NCI-H2196 treated with DMSO at 0.1 percent for 48 hours (cell line): ENCODE results near the gene PSG4.
"Not testable (repeated sequence)": the region's sequence is repeated elsewhere in the genome, so short reads cannot be mapped to it uniquely, and the experiment has no call there.

Experiments used
- DNase-seq: peaks from one replicate; lab custom pipeline; 2025; ENCODE audit not compliant: unreplicated experiment; lab: John Stamatoyannopoulos, UW

Gene PSG4

DNA sequence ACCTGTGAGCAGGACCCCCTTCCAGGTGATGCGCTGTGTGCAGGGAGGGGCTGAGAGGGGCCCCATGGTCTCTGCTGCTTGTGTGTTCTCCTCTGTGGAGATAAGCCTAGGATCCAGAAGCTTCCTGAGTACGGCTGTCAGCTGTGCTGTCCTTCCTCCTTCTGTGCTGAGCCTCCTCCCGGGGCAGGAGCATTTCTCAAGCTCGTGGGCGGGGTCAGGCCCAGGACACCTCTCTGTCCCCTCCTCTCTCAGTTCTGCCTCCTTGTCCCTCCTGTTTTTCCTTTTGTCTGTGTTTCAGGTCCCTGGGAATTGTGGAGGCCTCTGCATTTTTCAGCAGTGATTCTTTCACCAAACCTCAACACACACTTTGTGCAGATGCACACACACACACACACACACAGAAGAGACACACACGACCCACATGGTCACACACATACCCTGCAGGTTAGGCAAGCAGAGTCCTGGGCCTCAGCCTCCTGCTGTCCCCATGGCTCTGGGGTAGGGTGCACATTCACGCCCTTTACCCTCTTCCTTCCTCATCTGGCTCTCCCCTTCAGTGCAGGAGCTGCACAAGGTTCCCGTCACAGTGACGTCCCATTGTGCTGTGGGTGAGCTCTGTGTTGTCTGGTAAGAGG lies at the start of gene PSG4:
PSG4 (minus strand) TSS at position 168 of the 635 bp plus-strand sequence; CDS start at position 66, 102 bp downstream.
- not testable (repeated sequence) for DNase-seq

DNA sequence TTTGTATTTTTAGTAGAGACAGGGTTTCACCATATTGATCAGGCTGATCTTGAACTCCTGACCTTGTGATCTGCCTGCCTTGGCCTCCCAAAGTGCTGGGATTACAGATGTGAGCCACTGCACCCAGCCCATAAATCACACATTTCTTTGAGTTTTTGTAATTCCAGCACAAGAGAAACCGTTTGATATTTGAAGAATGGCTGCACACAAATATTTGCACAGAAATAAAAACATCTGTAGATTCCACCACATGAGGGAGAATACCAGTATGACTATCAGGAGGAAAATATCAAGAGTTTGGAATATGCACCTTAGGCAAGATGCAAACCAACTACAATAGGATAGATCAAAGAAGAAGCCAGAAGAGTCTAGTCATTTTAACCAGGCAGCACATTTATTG lies 46.0 kb upstream of the PSG4 start:
- DNase-seq: not testable (repeated sequence)

DNA sequence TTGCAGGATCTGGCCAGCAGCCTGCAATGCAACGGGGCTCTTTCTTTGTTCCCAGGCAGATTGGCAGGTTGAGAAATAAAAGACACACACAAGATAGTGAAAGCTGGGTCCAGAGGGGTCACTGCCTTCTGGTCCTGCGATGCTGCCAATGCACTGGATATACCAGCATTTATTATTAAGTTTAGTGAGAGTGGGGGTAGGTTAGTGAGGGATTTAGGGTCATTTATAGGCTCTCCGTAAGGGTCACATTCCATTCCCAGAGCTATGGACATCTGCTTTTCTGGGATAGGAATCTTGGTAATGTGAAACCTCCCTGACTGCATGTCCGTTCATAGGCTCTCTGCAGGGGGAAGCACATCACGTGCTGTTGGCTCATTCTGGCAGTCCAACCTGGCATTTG lies 44.9 kb upstream of the PSG4 start:
- not testable (repeated sequence) for DNase-seq

DNA sequence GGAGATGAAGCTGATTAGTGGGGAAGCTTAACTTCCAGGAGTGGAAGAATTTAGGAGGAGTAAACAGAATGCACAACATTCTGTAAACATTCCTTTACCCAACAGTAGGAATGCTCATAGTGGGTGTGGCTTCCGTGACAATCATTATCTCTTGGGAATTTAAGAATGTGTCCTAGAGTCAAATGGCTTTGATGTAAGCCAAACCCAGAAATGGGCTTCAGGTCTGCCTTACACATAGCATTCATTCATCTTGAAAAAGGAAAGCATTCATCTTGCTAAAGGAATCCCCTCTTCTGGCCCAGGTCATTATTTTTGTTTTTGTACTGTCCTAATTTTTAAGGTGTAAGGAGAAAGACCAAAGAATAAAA lies 43.2 kb upstream of the PSG4 start:
- DNase-seq: not testable (repeated sequence)

DNA sequence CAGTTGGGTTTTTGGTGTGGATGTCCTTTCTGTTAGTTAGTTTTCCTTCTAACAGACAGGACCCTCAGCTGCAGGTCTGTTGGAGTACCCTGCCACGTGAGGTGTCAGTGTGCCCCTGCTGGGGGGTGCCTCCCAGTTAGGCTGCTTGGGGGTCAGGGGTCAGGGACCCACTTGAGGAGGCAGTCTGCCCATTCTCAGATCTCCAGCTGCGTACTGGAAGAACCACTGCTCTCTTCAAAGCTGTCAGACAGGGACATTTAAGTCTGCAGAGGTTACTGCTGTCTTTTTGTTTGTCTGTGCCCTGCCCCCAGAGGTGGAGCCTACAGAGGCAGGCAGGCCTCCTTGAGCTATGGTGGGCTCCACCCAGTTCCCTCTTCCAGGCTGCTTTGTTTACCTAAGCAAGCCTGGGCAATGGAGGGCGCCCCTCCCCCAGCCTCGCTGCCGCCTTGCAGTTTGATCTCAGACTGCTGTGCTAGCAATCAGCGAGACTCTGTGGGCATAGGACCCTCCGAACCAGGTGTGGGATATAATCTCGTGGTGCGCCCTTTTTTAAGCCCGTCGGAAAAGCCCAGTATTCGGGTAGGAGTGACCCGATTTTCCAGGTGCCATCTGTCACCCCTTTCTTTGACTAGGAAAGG lies 41.9 kb upstream of the PSG4 start:
- not testable (repeated sequence) for DNase-seq

DNA sequence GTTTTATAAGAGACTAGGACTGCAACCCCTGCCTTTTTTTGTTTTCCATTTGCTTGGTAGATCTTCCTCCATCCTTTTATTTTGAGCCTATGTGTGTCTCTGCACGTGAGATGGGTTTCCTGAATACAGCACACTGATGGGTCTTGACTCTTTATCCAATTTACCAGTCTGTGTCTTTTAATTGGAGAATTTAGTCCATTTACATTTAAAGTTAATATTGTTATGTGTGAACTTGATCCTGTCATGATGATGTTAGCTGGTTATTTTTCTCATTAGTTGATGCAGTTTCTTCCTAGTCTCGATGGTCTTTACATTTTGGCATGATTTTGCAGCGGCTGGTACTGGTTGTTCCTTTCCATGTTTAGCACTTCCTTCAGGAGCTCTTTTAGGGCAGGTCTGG lies 40.4 kb upstream of the PSG4 start:
- DNase-seq: not testable (repeated sequence)

DNA sequence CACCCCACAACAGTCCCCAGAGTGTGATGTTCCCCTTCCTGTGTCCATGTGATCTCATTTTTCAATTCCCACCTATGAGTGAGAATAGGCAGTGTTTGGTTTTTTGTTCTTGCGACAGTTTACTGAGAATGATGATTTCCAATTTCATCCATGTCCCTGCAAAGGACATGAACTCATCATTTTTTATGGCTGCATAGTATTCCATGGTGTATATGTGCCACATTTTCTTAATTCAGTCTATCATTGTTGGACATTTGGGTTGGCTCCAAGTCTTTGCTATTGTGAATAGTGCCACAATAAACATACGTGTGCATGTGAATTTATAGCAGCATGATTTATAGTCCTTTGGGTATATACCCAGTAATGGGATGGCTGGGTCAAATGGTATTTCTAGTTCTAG lies 36.8 kb upstream of the PSG4 start:
- not testable (repeated sequence) for DNase-seq

DNA sequence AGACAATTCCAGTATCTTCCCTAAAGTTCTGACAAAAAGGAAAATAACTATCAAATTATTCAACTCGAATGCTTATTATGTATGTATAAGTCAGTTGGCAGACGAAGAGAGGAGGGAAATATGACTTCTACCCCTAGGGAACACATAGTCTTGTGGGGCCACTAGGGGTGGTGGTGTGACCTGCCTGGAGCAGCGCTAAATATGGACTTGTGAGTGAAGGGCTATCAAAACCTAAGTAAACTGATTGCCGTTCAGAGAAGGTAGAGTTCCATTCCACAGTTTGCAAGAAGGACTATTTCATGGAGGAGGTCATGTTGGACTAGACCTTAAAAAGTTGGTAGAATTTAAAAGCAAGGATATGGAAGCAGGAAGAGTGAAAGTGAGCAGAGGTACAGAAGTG lies 32.8 kb upstream of the PSG4 start:
- not testable (repeated sequence) for DNase-seq

DNA sequence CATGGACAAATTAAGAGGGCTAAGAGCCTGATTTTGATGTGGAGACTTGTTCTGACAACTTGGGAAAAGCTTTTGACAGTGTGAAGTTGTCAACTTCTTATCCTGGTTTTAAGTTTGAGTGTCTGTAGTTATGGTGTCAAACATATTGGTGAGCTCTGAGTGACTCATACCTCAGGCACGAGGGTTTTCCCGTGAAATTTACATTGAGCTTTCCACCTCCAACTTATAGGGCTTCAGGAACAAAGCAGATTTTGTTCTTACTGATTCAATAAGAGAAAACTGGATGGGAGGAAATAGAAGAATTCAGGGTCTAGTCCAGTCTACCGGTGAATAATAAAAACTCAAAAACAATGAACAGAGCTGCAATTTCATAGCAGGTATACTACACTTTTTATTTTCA lies 30.2 kb upstream of the PSG4 start:
- DNase-seq: not testable (repeated sequence)

DNA sequence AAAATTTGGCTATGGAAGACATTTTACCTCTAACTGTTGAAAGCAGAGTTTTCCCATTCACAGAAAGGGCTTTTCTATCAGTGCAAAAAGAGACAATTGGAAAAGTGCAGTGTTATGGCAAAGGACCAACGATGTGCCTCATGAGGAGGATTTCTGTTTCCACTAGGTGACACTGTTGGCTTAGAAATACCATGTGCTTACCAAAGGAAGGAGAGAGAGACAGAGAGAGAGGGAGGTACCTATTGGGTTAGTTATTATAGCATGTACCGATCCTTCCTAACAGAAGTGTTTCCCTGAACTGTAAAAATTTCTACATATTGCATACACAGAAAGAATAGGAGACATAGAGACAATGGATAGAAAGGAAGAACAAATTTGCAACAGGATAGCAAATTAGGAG lies 23.9 kb upstream of the PSG4 start:
- DNase-seq: no peak

DNA sequence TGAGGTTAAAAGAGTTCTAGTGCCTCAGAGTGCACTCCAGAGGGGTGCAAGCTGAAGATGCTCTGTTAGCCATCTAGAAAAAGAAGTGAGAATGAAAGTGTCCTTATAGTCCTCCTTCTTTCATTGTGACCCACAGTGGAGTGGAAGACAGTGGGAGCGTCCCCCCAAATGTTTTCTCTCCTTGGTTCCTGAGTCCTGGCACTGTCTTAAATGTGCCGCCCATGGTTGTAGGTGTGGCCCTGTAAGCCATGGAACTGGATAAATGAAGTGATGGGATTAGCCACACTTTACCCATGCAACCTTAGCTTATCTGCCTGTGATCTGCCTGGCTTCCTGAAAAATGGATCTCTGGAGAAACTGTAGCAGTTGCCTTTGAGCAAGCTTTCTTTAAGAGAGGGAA lies 23.3 kb upstream of the PSG4 start:
- not testable (repeated sequence) for DNase-seq

DNA sequence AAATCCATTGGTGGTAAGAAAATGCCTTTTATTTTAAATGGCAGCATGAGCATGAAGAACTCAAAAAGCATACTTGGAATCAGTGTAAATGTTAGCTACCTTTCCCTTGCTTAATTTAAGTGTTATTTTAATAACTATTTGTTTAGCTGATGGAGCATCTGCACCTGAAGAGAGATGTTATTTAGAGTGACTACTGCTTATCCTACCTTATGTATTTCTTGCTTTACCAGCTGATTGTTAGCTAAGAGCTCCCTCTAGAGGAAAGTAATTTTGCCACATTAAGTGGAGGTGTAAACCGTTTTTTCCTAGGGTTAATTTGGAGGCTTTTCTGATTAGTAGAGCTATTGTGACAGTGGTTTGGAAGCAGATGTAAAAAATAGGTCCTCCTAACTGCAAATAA lies 21.5 kb upstream of the PSG4 start:
- not testable (repeated sequence) for DNase-seq

DNA sequence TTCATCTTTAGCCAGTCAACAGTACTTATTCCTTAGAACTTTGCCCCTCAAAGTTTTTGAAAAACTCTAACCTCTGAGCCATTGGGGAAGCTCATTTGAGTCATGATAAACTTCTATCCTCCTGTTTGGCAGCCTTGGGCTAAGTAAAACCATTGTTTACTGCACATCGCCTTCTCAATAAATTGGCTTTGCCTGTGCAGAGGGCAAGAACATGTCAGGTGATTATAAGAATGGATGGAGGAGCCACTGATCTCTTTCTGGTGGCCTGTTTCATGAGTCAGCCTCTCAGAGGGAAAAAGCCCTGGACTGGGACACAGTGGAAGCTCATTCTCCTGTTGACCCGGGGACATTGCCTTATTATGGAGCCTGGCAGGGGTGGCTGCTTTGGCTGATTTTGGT lies 19.4 kb upstream of the PSG4 start:
- no peak for DNase-seq

DNA sequence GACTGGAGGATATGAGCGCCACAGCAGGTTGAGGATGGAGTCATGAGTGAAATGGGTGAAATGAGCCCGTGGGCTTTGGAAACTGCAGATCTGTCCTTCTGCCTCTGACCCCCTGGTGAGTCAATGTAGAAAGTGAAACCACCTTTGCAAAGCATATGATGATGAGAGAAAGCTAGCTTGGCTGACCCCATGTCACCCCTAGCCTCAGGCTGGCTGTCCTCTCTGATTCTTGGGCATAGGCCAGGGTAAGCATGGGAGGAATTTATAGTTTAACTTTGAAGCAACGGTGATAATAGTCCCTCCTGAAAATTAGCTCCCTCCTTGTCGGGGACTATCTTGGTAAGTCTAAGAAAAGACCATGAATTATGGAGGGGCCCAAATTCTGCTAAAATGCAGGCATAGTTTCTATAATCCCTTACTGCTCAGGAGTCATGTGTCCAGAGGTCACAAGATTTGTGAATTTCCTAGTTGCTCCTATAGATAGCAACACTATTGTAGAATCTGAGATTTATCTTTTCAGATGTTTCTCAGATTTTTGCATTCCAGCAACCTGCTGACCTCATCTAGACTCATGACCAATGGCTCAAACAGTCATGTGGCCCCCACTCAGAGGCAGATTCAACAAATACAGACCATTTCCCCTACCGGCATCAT lies 18.9 kb upstream of the PSG4 start:
- not testable (repeated sequence) for DNase-seq

DNA sequence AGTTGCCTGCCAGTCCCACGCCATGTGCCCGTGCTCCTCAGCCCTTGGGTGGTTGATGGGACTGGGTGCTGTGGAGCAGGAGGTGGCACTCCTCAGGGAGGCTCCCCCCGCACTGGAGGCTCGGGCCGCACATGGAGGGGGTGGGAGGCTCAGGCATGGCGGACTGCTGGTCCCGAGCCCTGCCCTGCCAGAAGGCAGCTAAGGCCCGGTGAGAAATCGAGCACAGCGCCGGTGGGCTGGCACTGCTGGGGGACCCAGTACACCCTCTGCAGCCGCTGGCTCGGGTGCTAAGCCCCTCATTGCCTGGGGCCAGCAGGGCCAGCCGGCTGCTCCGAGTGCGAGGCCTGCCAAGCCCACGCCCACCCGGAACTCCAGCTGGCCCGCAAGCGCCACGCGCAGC lies 16.5 kb upstream of the PSG4 start:
- not testable (repeated sequence) for DNase-seq

DNA sequence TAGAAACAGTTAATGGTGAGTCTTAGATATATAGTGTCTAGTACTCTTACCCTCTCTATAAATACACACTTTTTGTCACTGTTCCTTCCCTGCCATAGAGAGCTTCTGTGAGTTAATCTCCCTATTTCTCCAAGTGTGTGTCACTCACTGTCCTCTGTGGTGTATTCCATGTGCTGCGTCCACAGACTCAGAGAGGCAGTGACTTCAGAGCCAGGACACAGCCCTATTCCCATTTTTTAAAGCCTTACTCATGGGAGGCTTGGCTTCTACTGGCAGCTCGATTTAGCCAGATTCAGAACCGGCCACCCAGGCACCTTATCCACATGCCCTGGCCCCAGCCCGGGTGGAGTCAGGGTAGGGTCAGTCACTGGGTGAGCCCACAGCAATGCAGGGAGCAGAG lies 13.7 kb upstream of the PSG4 start:
- not testable (repeated sequence) for DNase-seq

DNA sequence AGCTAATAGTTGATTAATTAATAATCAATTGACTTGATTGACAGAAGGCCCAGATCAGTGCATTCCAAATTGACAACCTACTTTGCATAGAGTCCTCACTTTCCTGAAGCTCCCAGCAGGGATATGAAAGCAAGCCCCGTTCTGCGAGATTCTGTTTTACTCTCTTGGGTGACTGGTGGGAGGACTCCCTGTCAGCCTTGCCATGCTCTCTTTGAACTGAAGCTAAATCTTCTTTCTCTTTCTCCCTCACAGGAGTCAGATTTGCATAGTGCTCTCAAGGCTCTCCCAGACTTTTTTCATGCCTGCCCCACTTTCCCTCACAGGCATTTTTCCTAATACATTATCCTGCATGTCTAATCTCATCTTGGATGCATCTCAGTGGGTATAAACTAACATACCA lies 10.4 kb upstream of the PSG4 start:
- DNase-seq: not testable (repeated sequence)

DNA sequence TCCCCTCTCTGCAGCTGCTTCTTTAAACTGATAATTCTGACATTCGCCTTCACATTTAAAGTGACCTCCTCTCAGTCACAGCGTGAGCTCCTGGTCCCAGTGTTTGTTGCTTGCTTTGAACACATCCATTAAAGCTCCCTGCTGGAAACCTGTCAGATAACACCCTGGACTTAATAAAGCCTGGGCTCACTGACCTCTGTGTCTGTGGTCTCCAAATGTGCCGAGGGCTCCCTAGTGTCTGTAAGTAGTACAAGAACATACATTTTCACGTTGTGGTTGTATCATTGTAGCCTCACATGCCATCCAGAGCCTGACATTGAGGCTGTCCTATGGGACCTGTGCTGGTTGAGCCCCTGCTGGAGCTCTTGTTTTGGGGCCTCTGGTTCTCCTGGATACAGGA lies 2.6 kb upstream of the PSG4 start:
- DNase-seq: no peak

DNA sequence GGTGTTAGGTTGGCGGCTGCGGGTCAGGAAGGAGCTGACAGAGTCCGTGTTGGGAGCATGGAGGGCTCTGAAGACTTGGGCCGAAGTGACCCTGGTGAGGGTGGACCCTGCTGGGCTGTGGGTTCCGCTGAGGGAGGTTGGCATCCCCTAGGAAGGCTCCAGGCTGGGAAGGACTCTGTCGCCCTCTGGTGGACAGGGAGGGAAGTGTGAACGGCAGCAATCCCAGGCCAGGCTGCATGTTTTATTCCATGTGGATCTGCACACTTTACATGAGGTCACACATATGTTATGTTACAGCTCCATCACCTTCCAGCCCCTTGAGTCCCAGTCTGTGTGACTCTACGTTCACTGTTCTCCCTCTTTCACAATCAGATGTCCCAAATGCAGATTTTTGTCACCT lies 1.7 kb upstream of the PSG4 start:
- DNase-seq: not testable (repeated sequence)

DNA sequence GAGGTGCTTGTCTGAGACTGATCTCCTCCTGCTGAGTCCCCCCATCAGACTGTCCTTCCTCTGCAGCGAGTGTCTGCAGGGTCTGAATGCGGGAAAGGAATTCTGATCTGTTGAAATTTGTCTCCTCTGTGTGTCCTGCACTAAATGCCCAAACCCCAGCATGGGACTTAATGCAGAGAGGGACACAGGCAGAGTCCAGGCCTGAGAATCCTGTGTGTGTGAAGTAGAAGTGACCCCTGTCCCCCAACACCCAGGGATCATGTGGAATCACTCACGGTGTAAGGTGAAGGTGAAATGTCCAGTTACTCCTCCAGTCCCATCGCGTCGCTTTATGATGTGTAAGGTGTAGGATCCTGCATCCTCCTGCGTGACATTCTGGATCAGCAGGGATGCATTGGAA lies 1.8 kb downstream of the PSG4 start:
- DNase-seq: not testable (repeated sequence)

DNA sequence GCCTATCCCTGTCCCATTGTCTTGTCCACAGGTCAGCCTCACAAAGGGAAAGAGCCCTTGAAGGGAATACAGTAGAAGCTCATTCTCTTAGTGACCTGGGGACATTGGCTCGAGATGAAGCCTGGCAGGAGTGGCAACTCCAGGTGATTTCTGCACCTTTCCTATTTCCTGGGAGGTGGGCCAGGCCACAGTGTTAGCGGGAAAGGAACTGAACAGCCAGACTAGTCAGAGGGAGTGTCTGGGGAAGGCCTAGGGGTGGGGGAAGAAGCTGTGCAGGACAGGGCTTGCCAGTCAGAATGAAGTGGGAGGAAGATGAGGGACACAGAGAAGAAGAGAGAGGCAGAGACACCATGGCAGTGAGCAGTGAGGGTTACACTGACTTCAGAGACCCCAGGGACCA lies 3.5 kb downstream of the PSG4 start:
- not testable (repeated sequence) for DNase-seq

DNA sequence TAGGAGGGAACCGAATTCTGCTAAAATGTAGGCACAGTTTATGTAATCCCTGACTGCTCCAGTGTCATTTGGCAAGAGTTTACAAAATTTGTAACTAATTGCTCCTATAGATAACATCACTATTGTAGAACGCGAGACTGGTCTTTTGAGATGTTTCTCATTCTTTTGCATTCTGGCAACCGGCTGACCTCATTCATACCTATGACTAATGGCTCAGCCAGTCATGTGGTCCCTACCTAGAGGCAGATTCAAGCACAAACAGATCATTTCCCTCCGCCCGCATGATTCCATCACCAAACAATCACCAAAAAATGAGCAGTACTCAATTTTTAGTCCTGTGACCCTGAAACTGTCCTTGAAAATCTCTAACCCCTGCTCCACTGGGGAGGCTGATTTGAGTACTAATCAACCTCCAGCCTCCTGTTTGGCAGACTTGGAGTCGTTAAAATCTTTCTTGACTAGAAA lies 4.1 kb downstream of the PSG4 start:
- DNase-seq: not testable (repeated sequence)
